GM12874 (cell line): ENCODE data around the gene KCNJ8.

Source experiments
- CTCF ChIP-seq: IDR thresholded peaks from 2 replicates; pipeline ENCODE4 v1.5.1; 2011; ENCODE audit warnings: low read depth, mild to moderate bottlenecking, control low read depth, low read length, moderate library complexity; ENCODE audit not compliant: insufficient read depth

Gene KCNJ8

DNA sequence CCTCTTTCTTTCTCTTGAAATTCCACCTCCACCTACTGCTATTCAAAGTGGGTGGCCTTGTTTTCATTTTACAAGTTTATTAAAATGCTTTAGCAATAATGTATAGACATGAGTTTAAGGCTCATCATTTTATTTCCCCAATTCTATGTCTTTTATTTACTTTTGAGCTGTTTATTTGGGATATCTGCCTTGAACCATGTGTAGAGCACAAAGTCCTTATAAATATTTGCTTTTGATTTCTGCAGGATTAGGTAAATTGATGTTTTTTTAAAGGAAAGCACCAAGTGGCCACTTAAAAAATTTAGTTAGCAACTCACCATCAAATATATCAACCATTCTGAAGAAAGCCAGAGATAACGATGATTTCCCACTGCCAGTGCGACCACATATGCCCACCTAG lies 39.8 kb upstream of the KCNJ8 start:
- no peak for TF ChIP-seq CTCF

DNA sequence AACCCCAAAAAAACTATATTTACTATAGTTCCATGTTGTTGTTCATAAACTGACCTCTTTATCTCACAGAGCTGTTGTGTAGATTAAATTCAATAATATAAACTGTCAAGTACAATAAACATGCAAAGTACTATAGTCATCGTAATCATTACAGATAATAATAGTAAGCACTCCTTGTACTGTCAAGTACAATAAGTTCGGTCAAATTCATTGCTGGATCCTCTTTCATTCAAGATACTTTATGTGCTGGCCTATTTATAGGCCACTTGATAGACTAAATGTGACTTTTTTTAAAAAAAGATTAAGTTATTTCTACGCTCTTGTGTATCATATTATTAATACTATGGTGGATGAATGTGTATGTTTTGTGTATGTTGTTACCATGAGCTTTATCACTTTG lies 39.2 kb upstream of the KCNJ8 start:
- no peak for TF ChIP-seq CTCF

DNA sequence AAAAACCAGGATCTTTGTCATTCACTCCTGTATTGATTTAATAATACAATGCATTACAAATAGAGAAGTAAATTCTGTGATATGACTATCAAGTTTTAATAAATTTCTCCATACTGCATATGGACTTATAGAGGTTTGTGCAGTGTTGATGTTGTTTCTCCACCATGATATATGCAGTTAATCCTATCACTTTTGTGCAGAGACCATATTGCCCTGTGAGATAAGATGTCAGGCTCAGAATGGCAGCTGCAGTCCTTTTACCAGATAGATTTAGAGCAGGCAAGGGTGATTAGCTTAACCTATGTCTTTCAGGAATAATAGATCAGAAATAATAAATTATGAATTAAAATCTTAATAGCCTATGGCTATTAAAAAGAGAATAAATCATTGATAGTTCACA lies 38.6 kb upstream of the KCNJ8 start:
- TF ChIP-seq CTCF, result no peak

DNA sequence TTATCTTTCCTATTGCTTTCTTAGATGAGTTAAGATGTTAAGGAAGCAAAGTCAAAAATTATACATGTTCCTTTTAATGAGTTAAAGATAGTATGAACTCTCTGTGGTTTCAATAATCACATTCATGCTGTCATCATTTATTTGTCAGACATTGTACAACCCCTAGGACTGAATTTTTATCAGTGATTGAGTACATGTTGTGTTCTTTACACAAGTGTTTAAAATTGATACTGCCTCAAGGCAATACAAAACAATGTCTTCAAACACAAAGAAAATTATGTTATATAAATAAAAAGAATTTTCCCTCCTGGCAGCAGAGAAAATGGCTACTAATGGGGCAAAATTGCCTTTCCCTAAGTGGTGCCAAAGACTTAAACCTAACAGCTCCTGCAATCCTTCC lies 34.6 kb upstream of the KCNJ8 start:
- no peak for TF ChIP-seq CTCF

DNA sequence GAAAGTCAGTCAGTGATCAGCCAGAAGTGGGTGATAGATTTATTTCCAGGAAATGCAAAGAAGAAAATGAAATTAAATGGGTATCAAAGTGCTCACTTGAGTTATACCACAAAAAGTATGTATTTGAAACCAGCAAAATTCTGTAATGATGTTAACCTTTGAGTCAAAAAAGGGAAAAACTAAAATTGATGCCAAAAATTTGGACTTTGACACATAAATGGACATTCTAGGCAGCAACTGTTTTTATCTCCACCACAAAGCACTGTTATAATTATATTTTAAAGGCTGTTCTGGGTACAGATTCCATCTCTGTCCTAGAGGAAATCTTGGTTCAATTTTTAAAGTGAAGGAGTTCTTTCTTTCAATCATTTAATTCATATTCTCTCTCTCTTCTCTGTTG lies 31.7 kb upstream of the KCNJ8 start:
- TF ChIP-seq CTCF, result no peak

DNA sequence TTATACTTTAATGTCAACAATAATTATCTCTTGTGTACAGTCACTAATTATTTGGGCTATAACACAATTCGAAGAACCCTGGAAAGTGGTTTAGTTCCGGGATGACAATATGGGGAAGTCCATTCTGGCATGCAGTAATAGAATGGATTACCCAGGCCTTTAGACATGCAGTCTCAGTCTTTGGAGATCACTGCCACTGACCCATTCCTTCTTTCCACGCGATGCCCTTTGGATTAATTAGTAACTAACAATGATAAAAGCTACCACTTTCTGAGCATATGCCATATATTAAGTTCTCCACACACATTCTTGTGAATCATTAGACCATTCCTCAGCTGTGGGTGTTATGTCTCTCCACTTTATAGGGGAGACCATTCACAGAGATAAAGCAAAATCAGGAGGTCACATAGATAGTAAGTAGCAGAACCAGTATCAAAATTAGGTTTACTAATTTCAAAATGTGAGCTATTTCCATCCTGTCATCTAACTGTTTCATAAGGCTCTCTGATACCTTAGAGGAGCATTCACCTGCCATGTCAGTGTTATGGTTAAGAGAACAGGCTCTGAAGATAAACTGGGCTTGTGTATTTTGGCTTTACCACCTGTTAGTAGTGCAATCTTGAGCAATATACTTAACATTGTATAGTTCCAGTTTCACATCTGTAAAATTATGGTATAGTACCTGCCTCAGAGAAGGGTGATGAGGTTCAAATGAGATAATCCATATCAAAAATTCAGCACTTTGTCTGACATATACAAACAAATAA lies 27.2 kb upstream of the KCNJ8 start:
- no peak for TF ChIP-seq CTCF

- no peak for TF ChIP-seq CTCF
Observed at GRCh38 chr12:21800011-21800410, 25.5 kb upstream of the KCNJ8 start.

GRCh38 chr12:21797539-21797938 lies 23.0 kb upstream of the KCNJ8 start:
- no peak for TF ChIP-seq CTCF
